ENCODE data around the gene ZNF793.

ZNF793 gene

GRCh38 chr19:37572203-37572602 is 65.5 kb downstream of the ZNF793 start:
- no peak for DNase-seq

- peak; percentile 53 for DNase-seq
Measured at GRCh38 chr19:37583340-37583739, 76.6 kb downstream of the ZNF793 start.

Measured in DMS53 (cell line).